Left renal pelvis (tissue), 4 donors: ENCODE results near the gene MMS19. TPM values are rescaled to one million over a fixed set of nuclear protein-coding genes. Genes with fewer than 3 reads are reported as not detected.
"Not testable (repeated sequence)": the region's sequence is repeated elsewhere in the genome, so short reads cannot be mapped to it uniquely, and the experiment has no call there.

ENCODE experiments used
- DNase-seq, 4 donors: peaks; one replicate each; pipeline ENCODE4 v3.0.0-alpha.2; 2013; ENCODE audit warnings: low read depth in 4 of 4, low spot score in 3 of 4
- polyA plus RNA-seq, 4 donors: library from polyadenylated mRNA; unstranded; fragments of 120-200 nt; gene quantifications; one replicate each; pipeline ENCODE4 v1.2.1, GENCODE V29; 2013; ENCODE audit not compliant: insufficient read length in 4 of 4

MMS19 gene
- polyA plus RNA-seq, 4 donors, result 69.6 to 107 (median 88.2) TPM

DNA sequence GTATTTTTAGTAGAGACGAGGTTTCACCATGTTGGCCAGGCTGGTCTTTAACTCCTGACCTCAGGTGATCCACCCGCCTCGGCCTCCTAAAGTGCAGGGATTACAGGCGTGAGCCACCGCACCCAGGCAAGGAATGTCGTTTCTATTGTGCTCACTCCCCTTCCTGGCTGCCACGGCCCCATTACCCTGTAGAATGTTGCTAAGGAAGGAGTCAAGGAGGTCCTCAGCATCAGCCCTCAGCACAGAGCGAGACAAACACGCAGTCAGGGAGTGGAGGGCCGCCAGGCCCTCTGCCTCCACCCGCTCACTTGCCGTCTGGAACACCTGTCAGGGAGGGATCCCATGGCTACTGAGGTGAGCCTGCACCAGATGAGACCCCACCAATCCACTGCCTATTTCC, 29.4 kb downstream of the MMS19 start:
- DNase-seq, result not testable (repeated sequence)

DNA sequence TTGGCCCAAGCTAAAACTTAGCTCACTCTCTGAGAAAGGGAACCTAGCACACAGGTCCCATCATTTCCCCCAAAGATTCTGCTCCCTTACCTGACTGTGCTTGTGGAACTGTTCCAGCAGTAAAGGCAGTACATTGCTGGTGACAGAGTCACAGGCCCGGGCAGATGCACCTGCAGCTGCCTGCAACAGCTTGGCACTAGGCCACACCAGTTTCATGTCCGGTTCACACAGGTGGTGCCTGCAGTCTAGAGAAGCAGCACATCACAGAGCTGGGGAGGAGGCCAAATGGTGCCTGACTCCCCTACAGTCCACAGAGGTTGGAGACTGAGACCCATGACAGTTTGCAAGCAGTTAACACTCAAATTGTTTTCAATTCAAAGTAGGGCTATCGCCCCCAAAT, 30.1 kb downstream of the MMS19 start:
- DNase-seq, result no peak

DNA sequence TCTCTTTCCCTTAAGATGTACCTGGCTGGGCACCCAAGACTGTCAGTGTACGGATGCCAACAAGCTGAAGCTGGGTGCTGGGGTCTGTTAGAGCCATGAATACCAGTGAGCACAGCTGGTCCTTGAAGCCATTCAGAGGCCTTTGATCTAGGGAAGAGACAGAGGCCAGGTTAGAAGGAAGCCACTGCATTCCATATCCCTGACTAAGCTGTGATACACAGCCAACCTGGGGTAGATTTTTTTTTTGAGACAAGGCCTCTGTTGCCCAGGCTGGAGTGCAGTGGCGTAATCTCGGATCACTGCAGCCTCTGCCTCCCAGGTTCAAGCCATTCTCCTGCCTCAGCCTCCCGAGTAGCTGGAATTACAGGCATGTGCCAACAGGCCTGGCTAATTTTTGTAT, 31.5 kb downstream of the MMS19 start:
- no peak for DNase-seq

DNA sequence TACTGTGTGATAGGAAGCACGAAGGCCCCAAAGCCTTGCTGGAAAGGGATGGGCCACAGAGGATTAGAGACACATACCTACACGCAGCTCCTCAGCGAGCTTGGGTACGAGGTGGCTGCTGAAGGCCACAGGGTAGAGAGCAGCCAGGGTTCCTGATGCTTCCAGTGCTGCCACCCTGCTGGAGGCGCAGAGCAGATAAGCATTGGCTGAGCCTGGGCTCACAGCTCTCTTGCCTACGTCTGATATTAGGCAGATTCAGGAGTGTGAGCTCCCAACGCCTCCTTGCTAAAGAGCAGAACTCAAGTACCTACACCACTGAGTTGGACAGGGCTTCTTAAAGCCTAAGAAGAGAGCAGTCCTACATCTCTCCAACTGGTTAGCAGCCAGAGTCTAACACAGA, 32.2 kb downstream of the MMS19 start:
- DNase-seq, result no peak

DNA sequence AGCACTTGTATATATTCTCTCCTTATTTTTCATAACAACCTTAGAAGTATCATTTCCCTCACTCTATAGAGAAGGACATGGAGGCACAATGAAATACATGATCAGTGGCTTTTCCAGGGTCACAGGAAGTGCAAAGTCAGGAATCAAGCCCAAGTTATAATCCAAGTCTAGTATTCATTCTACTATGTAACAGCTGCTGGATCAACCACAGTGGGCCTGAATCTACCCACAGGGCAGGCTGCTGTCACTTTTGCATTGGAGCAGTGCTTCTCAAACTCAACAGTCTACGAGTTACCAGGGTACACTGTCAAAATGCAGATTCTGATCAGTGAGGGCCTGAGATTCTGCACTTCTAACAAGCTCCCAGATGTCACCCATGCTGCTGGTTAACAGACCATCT, 34.0 kb downstream of the MMS19 start:
- no peak for DNase-seq

DNA sequence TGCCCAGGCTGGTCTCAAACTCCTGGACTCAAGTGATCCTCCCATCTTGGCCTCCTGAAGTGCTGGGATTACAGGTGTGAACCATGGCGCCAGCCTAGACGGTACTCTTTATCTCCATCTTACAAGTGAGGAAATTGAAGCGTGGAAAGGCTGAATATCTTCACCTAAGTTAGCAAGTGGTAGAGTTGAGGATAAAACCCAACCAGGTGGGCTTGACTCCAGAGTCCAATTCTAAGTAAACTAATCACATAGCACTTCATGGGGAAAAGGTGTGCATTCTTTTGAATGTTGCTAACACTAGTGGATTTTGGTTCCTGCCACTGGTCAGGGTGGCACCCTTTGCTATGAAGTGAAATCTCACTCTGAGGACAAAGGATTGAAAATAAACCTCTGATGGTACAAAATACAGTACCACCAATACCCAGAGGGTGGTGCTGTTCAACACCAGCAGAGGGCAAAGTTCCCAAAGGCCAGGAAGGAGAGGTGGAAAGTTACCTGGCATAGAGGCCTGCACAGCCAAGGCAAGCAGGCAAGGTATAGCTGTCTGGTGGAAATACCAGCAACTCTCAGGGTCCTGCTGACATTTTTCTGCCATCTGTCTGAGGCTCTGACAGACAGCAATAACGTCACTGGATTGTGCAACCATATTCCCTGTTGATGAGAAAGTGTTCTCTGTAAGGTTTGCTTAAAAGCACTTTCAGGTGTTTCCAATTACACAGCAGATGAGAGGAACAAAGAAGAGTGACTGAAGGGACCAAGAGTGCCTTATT, 34.7 kb downstream of the MMS19 start:
- peak in 3 of 4 donors; percentile 12 to 39 (median 33) for DNase-seq

DNA sequence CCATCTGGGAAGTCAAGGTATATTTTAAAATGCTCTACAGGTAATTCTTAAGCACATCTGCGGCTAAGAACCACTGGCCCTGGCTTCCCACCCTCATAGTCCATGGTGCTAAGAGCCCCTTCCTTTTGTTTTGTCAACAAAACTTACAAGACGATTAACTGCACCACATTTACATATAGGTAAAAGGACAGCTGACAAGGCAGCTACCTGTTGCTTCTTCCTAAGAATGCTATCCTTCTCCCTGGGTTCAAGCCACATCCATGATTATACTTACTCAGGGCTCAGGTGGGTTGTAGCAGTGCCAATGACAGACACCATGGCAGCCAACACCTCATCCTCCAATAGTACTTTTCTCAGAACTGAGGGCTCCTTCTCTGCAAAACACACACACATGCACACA, 35.9 kb downstream of the MMS19 start:
- DNase-seq, result no peak

DNA sequence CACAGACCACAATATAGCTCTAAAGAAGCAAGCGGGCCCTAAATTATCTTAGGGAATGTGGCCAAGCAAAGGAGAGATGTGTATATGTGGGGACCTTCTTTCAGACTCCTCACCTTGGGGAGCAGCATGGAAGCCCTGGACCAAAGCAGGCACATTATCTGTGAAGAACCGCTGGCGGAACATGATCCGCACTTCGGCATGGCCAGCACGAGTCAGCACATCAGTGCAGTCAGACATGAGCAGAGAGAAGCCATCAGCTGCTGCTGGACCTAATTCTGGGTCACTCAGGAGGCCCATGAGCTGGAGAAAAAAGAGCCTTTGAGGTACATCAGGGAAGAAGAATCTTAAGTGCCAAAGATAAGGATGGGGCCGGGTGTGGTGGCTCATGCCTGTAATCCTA, 38.3 kb downstream of the MMS19 start:
- DNase-seq, result no peak

DNA sequence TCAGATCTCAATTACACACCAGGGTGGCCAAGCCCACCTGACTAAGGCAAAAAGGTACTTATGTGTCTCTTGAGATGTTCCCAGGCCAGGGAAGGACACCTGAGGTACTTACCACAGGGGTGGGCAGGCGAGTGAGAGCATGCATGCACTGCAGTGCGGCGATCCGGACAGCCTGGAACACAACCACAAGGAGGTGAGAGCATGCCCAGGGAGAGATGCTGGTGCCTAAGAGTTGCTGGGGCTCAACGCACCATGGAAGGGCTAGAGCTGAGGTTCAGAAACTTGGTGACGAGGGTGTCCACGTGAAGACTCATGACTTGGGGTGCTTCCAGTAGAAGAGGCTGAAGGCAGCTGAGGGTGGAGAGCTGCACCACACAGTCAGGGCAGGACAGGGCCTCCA, 39.1 kb downstream of the MMS19 start:
- DNase-seq, result no peak

DNA sequence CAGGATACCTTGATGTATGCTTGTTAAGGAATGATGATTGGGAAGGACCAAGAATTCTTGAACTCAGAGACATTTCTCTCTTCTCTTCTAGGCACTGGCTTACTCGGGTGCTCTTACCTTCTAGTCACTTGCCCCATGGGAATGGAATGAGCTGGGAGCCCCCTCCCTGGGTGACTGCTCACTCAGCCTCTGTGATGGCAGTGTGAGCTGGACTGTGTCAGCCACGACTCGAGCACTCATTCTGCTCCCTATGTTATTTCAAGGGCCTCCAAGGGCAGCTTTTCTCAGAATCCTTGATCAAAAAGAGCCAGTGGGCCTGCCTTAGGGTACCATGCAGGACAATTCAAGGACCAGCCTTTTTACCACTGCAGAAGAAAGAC, 41.5 kb downstream of the MMS19 start:
- DNase-seq, result no peak

DNA sequence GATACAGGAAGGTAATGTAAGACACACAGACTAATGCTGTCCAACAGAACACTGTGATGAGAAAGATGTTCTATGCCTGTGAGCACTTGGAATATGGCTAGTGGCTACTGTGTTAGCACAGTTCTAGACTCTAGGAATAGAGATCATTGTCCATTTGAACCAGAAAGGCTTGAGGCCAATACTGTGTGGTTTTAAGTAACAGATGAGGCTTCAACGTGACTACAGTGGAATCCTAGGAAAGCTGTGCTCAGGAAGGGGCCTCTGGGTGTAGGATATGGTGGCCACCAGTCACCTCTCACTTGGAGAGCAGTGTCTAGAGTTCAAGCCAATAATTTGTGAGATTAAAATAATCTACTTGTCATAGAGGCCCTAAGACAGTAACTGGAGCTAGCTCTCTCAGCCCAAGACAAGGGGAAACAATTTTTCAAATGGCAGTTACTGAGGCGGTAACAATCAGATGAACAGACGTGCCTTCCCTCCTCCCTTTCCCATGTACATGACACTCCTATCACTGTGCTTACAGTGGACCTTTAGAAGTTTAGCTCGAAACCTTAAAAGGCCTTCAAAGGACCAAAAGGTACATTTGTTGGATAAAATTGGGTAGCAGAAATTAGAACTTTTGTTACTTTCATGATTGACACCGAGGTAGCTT, 42.1 kb downstream of the MMS19 start:
- no peak for DNase-seq

DNA sequence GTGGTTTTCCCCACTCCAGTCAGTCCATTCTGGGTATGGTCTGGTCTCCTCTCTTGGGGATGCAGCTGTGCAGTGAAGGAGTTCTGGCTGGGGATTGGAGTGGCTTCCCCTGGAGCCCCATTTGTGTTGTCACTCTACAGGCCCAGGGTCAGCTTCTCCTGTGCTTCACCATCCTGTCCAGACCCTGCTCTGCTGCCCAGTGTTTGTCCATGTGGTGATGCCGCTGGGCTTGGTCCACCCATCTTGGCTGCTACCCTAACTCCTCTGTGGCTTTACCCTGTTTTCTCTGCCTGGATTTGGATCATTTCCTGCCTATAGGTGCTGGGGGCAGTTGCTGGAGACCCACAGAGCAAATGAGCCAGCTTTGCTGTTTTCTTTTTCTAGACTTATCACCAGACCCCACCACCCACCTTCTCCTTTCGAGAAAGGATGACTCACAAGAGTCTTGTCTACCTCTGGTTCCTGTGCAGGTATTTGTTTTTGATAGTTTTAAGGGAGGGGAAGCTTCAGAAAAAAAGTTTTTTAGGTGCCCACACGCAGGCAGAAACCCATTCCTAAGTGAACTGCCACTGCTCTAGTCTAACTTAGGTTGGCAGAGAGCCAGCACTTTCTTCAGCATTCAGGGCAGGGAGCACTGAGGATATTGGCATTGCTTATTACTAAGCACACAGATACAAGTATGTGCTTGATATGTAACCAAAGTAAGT, 43.7 kb downstream of the MMS19 start:
- DNase-seq, result no peak

DNA sequence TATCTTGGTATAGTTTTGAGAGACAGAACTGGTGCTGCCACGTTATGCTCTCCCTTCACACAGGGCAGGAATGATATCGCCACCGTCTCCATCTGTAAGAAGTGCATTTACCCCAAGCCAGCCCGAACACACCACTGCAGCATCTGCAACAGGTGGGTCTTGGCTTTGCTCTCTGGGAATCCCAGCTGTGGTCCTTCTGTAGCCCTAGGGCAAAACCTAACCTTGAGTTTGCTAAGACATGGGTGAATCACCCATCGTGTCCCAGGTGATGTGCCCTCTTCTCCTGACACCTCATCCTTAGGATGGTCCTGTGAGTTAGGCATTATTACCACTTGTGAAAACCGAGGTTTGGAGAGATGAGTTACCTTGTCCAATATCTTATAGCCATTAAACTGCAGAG, 45.9 kb downstream of the MMS19 start:
- DNase-seq, result no peak

DNA sequence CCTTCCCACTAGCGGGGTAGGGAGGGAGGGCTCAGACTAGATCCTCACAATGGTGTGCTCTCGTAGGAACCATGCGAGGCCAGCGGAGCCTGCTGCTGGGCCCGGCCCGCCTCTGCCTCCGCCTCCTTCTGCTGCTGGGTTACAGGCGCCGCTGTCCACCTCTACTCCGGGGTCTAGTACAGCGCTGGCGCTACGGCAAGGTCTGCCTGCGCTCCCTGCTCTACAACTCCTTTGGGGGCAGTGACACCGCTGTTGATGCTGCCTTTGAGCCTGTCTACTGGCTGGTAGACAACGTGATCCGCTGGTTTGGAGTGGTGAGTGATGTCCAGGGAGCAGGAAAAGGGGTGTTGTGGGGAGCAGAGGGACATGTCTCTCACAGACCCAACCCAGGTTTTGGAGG, 46.6 kb downstream of the MMS19 start:
- DNase-seq, result no peak

DNA sequence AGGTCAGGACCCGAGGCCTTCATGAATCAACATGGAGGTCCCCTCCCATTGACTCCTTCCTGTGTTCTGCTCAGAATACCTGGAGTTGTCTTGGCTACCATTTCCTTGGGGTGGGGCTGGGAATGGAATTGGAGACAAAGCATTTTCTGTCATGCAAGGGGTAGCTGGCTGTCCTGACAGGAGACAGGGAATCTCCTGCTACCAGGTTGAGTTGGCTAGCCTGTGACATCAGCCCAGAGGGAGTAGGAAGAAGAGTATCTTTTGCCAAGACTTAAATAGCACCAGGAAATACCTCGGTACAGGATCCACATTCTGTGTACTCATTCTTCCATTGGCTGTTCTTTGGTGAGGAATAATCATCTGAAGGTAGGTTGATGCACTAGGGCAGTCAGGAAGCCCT, 47.4 kb downstream of the MMS19 start:
- no peak for DNase-seq

DNA sequence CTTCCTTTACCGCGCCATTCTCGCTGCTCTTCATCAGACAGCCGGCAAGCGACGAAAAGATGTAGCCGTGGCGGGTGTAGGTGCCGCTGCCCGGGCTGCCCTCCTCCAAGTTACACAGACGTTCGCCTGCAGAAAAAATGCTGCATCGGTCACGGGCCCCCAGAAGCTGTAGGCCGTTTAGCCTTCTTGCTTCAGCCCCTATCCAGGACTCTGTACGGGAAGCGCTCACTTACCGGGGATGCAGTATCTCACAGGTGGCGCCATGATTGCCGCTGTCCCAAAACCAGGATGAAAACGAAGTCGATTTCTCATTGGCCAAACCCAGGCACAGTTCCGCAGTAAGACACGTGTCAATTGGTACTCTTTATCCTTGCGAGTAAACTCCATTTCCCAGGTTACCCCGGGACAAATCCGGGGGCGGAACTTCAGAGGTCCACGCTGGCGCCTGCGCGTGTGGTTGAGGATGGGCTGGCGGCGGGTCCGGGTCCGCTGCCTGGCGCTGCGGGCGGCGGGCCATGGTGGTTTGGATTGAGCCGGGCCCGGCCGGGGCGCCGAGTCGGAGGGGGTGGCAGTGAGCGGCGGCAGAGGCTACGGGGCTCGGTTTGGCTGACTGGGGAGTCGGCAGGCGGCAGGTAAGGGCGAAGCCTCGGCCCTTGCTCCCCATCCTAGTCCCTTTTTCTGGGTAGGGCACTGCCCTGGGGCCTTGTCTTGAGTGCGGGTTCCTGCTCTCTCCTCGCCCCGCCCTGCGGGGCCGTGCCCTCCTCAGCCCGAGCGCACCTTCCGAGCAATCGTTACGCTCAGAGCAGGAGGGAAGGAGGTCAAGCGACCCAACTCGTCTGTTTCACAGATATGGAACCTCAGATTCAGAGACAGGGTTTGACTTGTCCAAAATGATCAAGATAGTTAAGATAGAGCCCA, 52.2 kb downstream of the MMS19 start, which contains the start of the genes EXOSC1 and ZDHHC16:
TSS of gene EXOSC1 (minus strand) at position 285 of the 918 bp plus-strand sequence. CDS start at position 264, 21 bp downstream.
TSS of gene ZDHHC16 (plus strand) at position 454 of the 918 bp plus-strand sequence. CDS start 5,501 bp downstream, outside the sequence.
- DNase-seq, result peak; percentile 83 to 92 (median 87)

DNA sequence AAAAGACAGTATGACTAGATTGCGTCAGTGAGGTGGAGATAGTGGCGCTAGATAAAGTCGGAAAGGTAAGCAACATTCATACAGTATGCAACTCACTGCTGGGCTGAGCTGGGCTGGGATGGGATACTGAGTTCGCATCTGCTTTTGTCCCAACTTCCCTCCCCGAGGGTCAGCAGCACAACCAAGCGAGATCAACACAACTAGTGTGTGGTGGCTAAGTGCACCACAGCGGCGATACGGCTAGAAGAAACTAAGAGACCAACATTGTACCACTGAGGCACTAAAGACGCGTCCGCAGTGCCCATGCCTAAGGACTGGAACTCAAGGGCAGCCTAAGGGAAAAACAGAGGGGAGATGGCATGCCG, 52.9 kb downstream of the MMS19 start:
- no peak for DNase-seq

DNA sequence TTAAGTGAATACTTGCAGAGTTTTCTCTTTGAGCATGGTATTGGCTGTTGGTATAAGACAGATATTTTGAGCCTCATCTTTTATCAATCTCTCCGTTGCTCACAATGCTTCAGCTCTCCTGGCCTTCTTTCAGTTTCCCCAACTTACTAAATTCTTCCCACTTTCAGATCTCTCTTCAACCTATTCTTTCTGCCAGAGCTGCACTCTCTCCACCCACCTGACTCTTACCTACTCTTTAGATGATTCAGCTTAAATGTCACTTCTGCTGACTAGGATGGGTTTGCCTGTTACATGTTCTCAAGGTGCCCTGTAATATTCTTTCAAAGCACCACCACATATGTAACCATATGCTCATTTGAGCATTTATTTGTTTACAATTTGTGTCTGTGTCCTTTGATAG, 54.0 kb downstream of the MMS19 start:
- DNase-seq, result no peak

DNA sequence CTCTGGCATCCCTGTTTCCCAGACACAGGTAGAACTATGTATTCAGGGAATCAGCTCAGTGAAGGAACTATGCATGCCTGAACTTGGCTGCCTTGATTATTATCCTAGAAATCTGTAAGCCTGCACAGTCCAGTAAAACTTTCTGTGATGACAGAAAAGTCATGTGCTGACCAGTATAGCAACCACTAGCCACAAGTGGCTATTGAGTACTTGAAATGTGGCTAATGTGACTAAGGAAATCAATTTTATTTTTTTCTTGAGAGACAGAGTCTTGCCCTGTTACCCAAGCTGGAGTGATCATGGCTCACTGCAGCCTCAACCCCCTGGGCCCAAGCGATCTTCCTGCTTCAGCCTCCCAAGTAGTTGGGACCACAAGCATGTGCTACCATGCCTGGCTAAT, 55.9 kb downstream of the MMS19 start:
- no peak for DNase-seq

DNA sequence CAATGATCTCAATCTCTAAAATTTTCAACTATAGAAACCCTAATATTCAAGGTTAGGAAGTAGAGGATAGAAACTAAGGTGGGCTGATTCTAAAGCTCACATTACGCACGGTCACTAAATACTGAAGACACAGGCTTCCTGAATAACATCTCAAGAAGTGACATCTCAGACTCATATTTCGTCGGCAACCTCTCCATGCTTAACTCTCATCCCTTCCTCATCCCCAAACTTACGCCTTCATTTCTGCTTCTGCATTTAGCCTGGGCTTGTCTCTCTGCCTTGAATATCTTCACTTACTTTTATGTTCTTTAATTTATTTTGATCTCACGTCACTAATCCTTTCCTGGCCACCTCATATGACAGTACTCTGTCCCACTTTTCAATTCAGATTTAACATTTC, 63.0 kb downstream of the MMS19 start:
- no peak for DNase-seq

DNA sequence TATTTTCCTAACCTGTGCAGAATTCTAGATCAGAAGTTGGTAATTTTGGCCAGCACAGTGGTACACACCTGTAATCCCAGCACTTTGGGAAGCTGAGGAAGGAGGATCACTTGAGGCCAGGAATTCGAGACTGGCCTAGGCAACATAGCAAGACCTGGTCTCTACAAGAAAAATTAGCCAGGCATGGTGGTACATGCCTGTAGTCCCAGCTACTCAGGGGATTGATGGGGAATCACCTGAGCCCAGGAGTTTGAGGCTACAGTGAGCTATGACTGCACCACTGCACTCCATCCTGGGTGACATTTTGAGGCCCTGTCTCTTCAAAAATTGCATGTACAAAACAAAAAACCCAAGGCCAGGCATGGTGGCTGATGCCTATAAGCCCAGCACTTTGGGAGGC, 63.7 kb downstream of the MMS19 start:
- no peak for DNase-seq
